ENCODE results near the gene MLLT10.

- TF ChIP-seq CTCF (IDR thresholded peaks at IDR 0.05; ENCODE audit: poor library complexity) (no peak), EZH2 (IDR thresholded peaks at IDR 0.05; ENCODE audit: borderline replicate concordance) (no peak), EZH2phosphoT487 (IDR thresholded peaks at IDR 0.05; ENCODE audit: low read depth, severe bottlenecking, unreplicated experiment) (peak; percentile 17)
Observed at GRCh38 chr10:21511095-21511570, 22.9 kb upstream of the MLLT10 start.

All from hepatocyte (in vitro differentiated cells).